Ovary (tissue), 3 donors: Measurements from ENCODE around the gene BABAM2.

Source experiments
- EP300 ChIP-seq: sonication (generic); formaldehyde crosslinking; IDR thresholded peaks from one replicate; pipeline ENCODE4 v1.6.1; 2017; ENCODE audit warnings: antibody characterized with exemption
- POLR2A ChIP-seq: fragments of 450-650 bp; IDR thresholded peaks from one replicate; pipeline ENCODE4 v1.6.1; 2017; ENCODE audit warnings: antibody characterized with exemption, mild to moderate bottlenecking, moderate library complexity
- TF ChIP-seq, protein P1 (sequence below), 3 donors: fragments of 450-650 bp in 2 of 3; fragments of 200-600 bp in 1 of 3; IDR thresholded peaks; one replicate each; pipeline versions ENCODE4 v1.5.1 to v1.8.0; 2016 to 2022; ENCODE audit warnings: antibody characterized with exemption in 3 of 3, mild to moderate bottlenecking in 1 of 3
- donor health status: DM: no; HTN: no; CAD: no.

DNA sequence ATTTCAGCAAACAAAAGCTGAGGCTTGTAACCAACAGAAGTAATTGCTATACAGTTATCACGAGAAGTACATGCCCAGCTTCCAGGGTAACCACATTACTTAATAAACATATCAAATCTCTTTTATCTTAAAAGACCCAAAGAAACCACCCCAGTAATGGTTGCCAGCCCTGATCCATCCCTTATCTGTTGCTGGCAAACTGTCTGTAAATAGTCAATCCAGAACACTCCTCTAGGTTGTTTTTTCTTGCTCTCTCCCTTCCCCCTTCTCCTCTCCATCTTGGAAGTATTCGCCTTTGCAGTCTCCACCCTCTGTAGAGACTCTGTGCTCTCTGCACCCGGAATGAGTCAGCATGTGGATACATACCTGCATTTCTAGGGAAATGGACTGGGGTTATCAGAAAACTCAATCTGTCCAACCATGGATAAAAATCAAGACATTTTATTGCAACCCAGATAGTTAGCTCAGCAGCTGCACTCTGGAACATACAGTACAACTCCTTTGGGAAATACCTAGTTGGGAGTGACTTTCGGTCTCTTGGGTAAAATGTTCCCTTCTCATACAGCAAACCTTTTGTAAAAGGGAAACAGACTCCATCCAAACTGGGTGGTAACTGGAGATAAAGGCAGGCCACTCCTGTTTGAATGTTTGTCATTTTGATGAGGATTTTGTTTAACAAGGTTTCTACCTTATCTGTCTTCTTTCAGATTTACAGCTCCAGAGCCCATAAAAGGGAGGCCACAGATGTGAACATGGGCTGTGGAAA is 378.7 kb downstream of the BABAM2 start:
- TF ChIP-seq EP300 (no peak), POLR2A (no peak)
- TF ChIP-seq, protein P1, sequence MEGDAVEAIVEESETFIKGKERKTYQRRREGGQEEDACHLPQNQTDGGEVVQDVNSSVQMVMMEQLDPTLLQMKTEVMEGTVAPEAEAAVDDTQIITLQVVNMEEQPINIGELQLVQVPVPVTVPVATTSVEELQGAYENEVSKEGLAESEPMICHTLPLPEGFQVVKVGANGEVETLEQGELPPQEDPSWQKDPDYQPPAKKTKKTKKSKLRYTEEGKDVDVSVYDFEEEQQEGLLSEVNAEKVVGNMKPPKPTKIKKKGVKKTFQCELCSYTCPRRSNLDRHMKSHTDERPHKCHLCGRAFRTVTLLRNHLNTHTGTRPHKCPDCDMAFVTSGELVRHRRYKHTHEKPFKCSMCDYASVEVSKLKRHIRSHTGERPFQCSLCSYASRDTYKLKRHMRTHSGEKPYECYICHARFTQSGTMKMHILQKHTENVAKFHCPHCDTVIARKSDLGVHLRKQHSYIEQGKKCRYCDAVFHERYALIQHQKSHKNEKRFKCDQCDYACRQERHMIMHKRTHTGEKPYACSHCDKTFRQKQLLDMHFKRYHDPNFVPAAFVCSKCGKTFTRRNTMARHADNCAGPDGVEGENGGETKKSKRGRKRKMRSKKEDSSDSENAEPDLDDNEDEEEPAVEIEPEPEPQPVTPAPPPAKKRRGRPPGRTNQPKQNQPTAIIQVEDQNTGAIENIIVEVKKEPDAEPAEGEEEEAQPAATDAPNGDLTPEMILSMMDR (IDR thresholded peaks at IDR 0.05), result no peak
